WTC11 (cell line): ENCODE data around the gene SCEL. TPM values are rescaled to one million over a fixed set of nuclear protein-coding genes. Genes with fewer than 3 reads are reported as not detected.

Experiments used
- ATAC-seq: fragments of 200-7000 bp; cut with Tn5 transposase; 2 replicates; pipeline ENCODE4 v1.10.0; 2021; ENCODE audit warnings: mild to moderate bottlenecking, moderate library complexity
- CTCF ChIA-PET: fragments of 300-600 bp; sonication (Branson Sonifier 250); formaldehyde crosslinking; loops from one replicate; lab custom pipeline; 2021; ENCODE audit warnings: antibody characterized with exemption; lab: Charles Lee
- POLR2A ChIA-PET: fragments of 350-600 bp; sonication (Branson Sonifier 250); formaldehyde crosslinking; loops from one replicate; lab custom pipeline; 2021; ENCODE audit warnings: antibody characterized with exemption; lab: Charles Lee
- DNase-seq: peaks from one replicate; pipeline ENCODE4 v3.0.0; 2021; ENCODE audit warnings: low spot score
- H3K27ac Mint-ChIP-seq: 2 replicates; pipeline ENCODE4 v1.8.0; 2021; ENCODE audit warnings: mixed read lengths
- H3K27me3 Mint-ChIP-seq: 2 replicates; pipeline ENCODE4 v1.8.0; 2021; ENCODE audit warnings: low read depth, mild to moderate bottlenecking, moderate library complexity, mixed read lengths
- H3K36me3 Mint-ChIP-seq: 2 replicates; pipeline ENCODE4 v1.8.0; 2021; ENCODE audit warnings: mixed read lengths
- H3K4me1 Mint-ChIP-seq: 2 replicates; pipeline ENCODE4 v1.8.0; 2022; ENCODE audit warnings: mixed read lengths
- H3K4me3 Mint-ChIP-seq: 2 replicates; pipeline ENCODE4 v1.8.0; 2021; ENCODE audit warnings: mild to moderate bottlenecking, moderate library complexity, mixed read lengths
- H3K9me3 Mint-ChIP-seq: 2 replicates; pipeline ENCODE4 v1.8.0; 2021; ENCODE audit warnings: mixed read lengths
- CREM ChIP-seq: sonication (generic); formaldehyde crosslinking; IDR thresholded peaks from 2 replicates; pipeline ENCODE4 v1.8.1; 2022; ENCODE audit warnings: mild to moderate bottlenecking, missing genetic modification reagents, moderate library complexity
- OVOL2 ChIP-seq: fragments of 250-450 bp; sonication (Bioruptor Pico); IDR thresholded peaks from 2 replicates; pipeline ENCODE4 v1.9.0; 2021; ENCODE audit warnings: mild to moderate bottlenecking, borderline replicate concordance
- PRRX2 ChIP-seq: fragments of 250-450 bp; sonication (Bioruptor Pico); IDR thresholded peaks from 2 replicates; pipeline ENCODE4 v1.8.0; 2021; ENCODE audit warnings: mild to moderate bottlenecking
- RELA ChIP-seq: sonication (generic); formaldehyde crosslinking; IDR thresholded peaks from 2 replicates; pipeline ENCODE4 v1.8.1; 2022; ENCODE audit warnings: missing genetic modification reagents, mild to moderate bottlenecking, borderline replicate concordance
- SMAD3 ChIP-seq: sonication (generic); formaldehyde crosslinking; IDR thresholded peaks from 2 replicates; pipeline ENCODE4 v1.8.0; 2022; ENCODE audit warnings: missing genetic modification reagents, mild to moderate bottlenecking, borderline replicate concordance
- SOX15 ChIP-seq: fragments of 250-450 bp; sonication (Bioruptor Pico); IDR thresholded peaks from 2 replicates; pipeline ENCODE4 v1.9.0; 2021; ENCODE audit warnings: mild to moderate bottlenecking
- TP53 ChIP-seq: sonication (generic); formaldehyde crosslinking; IDR thresholded peaks from 2 replicates; pipeline ENCODE4 v1.8.1; 2023; ENCODE audit warnings: mild to moderate bottlenecking, missing genetic modification reagents
- ZNF138 ChIP-seq: sonication (generic); formaldehyde crosslinking; conservative IDR thresholded peaks from 2 replicates; pipeline ENCODE4 v1.8.1; 2022; ENCODE audit warnings: mild to moderate bottlenecking, moderate library complexity, missing genetic modification reagents
- ZNF416 ChIP-seq: fragments of 250-450 bp; sonication (Bioruptor Pico); IDR thresholded peaks from 2 replicates; pipeline ENCODE4 v1.9.0; 2021; ENCODE audit warnings: mild to moderate bottlenecking, inconsistent platforms
- ZNF423 ChIP-seq: fragments of 250-450 bp; sonication (Bioruptor Pico); IDR thresholded peaks from 2 replicates; pipeline ENCODE4 v2.1.2; 2022; ENCODE audit warnings: mild to moderate bottlenecking, moderate library complexity
- ZNF671 ChIP-seq: fragments of 250-450 bp; sonication (Bioruptor Pico); IDR thresholded peaks from 2 replicates; pipeline ENCODE4 v1.8.0; 2021; ENCODE audit warnings: mild to moderate bottlenecking
- total RNA-seq: library from RNA; stranded (reverse); gene quantifications from 3 replicates; pipeline ENCODE4 v1.2.3, GENCODE V29; 2021
- TF ChIP-seq, protein P1 (sequence below): fragments of 250-450 bp; sonication (Bioruptor Pico); IDR thresholded peaks from 2 replicates; pipeline ENCODE4 v1.9.0; 2021; ENCODE audit warnings: moderate library complexity, mild to moderate bottlenecking, inconsistent platforms, borderline replicate concordance
- TF ChIP-seq, protein P2 (sequence below): fragments of 250-450 bp; sonication (Bioruptor Pico); IDR thresholded peaks from 2 replicates; pipeline ENCODE4 v1.9.0; 2021; ENCODE audit warnings: mild to moderate bottlenecking, borderline replicate concordance
- TF ChIP-seq, protein P3 (sequence below): sonication (generic); formaldehyde crosslinking; IDR thresholded peaks from 2 replicates; pipeline ENCODE4 v1.8.1; 2022; ENCODE audit warnings: mild to moderate bottlenecking, missing genetic modification reagents, moderate library complexity, borderline replicate concordance
- TF ChIP-seq, protein P4 (sequence below): sonication (generic); formaldehyde crosslinking; IDR thresholded peaks from 2 replicates; pipeline ENCODE4 v1.8.0; 2022; ENCODE audit warnings: mild to moderate bottlenecking, missing genetic modification reagents
- TF ChIP-seq, protein P5 (sequence below): sonication (generic); formaldehyde crosslinking; IDR thresholded peaks from 2 replicates; pipeline ENCODE4 v1.8.1; 2023; ENCODE audit warnings: mild to moderate bottlenecking, missing genetic modification reagents
- TF ChIP-seq, protein P6 (sequence below): sonication (generic); formaldehyde crosslinking; IDR thresholded peaks from 2 replicates; pipeline ENCODE4 v1.8.1; 2022; ENCODE audit warnings: missing genetic modification reagents, borderline replicate concordance
- TF ChIP-seq, protein P7 (sequence below): sonication (generic); formaldehyde crosslinking; IDR thresholded peaks from 2 replicates; pipeline ENCODE4 v1.8.1; 2023; ENCODE audit warnings: mild to moderate bottlenecking, missing genetic modification reagents
- TF ChIP-seq, protein P8 (sequence below): fragments of 250-450 bp; sonication (Bioruptor Pico); IDR thresholded peaks from 2 replicates; pipeline ENCODE4 v1.9.0; 2021; ENCODE audit warnings: mild to moderate bottlenecking
- TF ChIP-seq, protein P9 (sequence below): sonication (generic); formaldehyde crosslinking; IDR thresholded peaks from 2 replicates; pipeline ENCODE4 v1.8.1; 2023; ENCODE audit warnings: mild to moderate bottlenecking, missing genetic modification reagents, moderate library complexity

The SCEL gene
- total RNA-seq, 1 experiment from 2014 or later = not detected

DNA sequence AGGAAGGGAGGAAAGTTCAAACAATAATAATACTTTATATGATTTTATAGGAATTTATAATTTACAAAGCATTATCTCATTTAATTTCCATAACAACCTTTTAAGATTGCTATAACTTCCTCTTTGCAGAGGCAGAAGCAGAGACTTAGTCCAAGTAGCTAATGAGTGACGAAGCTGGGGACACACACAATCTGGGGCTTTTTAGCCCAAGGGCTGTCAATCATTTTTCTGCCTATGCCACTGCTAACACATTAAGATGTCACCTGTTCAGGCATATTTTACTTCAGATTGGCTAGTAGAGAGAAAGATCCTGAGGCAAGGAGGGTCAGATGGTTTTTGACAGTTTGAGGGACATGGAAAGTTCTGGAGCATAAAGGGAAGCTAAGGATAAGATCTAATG lies 12.6 kb downstream of the SCEL start:
- ChIA-PET CTCF (interaction anchor here (0.6 to 1.2 kb wide), 2 partner anchors 55 to 70 kb away, joined by 3 read pairs; no protein-coding TSS in a partner anchor), POLR2A (no interaction called here)
- no peaks in the 10 kb centered on the region for H3K36me3 Mint-ChIP-seq
- no peak overlapping the region for H3K27ac Mint-ChIP-seq
- H3K4me3 Mint-ChIP-seq = no peak overlapping the region
- 0 out of 2 replicates have a peak, but pooled peaks cover 4% of the 10 kb centered on the region for H3K9me3 Mint-ChIP-seq
- no peaks in the 10 kb centered on the region for H3K27me3 Mint-ChIP-seq
- peaks cover 5% of the 10 kb centered on the region for H3K4me1 Mint-ChIP-seq
- TF ChIP-seq, protein P1, sequence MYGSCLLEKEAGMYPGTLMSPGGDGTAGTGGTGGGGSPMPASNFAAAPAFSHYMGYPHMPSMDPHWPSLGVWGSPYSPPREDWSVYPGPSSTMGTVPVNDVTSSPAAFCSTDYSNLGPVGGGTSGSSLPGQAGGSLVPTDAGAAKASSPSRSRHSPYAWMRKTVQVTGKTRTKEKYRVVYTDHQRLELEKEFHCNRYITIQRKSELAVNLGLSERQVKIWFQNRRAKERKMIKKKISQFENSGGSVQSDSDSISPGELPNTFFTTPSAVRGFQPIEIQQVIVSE (CRISPR knock-in tag) = no peak
- TF ChIP-seq SOX15 = no peak
- TF ChIP-seq PRRX2 = no peak
- TF ChIP-seq, protein P2, sequence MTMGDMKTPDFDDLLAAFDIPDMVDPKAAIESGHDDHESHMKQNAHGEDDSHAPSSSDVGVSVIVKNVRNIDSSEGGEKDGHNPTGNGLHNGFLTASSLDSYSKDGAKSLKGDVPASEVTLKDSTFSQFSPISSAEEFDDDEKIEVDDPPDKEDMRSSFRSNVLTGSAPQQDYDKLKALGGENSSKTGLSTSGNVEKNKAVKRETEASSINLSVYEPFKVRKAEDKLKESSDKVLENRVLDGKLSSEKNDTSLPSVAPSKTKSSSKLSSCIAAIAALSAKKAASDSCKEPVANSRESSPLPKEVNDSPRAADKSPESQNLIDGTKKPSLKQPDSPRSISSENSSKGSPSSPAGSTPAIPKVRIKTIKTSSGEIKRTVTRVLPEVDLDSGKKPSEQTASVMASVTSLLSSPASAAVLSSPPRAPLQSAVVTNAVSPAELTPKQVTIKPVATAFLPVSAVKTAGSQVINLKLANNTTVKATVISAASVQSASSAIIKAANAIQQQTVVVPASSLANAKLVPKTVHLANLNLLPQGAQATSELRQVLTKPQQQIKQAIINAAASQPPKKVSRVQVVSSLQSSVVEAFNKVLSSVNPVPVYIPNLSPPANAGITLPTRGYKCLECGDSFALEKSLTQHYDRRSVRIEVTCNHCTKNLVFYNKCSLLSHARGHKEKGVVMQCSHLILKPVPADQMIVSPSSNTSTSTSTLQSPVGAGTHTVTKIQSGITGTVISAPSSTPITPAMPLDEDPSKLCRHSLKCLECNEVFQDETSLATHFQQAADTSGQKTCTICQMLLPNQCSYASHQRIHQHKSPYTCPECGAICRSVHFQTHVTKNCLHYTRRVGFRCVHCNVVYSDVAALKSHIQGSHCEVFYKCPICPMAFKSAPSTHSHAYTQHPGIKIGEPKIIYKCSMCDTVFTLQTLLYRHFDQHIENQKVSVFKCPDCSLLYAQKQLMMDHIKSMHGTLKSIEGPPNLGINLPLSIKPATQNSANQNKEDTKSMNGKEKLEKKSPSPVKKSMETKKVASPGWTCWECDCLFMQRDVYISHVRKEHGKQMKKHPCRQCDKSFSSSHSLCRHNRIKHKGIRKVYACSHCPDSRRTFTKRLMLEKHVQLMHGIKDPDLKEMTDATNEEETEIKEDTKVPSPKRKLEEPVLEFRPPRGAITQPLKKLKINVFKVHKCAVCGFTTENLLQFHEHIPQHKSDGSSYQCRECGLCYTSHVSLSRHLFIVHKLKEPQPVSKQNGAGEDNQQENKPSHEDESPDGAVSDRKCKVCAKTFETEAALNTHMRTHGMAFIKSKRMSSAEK (CRISPR knock-in tag) = no peak
- TF ChIP-seq SMAD3 (CRISPR knock-in tag) = no peak
- TF ChIP-seq, protein P3, sequence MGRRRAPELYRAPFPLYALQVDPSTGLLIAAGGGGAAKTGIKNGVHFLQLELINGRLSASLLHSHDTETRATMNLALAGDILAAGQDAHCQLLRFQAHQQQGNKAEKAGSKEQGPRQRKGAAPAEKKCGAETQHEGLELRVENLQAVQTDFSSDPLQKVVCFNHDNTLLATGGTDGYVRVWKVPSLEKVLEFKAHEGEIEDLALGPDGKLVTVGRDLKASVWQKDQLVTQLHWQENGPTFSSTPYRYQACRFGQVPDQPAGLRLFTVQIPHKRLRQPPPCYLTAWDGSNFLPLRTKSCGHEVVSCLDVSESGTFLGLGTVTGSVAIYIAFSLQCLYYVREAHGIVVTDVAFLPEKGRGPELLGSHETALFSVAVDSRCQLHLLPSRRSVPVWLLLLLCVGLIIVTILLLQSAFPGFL (CRISPR knock-in tag) = no peak
- TF ChIP-seq RELA = no peak
- TF ChIP-seq, protein P4, sequence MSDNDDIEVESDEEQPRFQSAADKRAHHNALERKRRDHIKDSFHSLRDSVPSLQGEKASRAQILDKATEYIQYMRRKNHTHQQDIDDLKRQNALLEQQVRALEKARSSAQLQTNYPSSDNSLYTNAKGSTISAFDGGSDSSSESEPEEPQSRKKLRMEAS (CRISPR knock-in tag) = no peak
- no peak for TF ChIP-seq OVOL2
- no peak for DNase-seq
- ATAC-seq = no peak

DNA sequence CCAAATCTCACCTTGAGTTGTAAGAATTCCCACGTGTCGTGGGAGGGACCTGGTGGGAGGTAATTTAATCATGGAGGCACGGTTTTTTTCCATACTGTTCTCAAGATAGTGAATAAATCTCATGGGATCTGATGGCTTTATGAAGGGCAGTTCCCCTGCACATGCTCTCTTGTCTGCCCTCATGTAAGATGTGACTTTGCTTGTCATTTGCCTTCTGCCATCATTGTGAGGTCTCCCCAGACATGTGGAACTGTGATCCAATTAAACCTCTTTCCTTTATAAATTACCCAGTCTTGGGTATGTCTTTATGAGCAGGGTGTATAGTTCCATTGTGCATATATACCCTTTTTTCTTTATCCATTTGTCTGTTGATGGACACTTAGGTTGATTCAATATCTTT lies 13.1 kb downstream of the SCEL start:
- Mint-ChIP-seq H3K4me3 (no peak overlapping the region), H3K4me1 (peaks cover 5% of the 10 kb centered on the region), H3K36me3 (no peaks in the 10 kb centered on the region), H3K9me3 (0 out of 2 replicates have a peak, but pooled peaks cover 2% of the 10 kb centered on the region), H3K27ac (no peak overlapping the region), H3K27me3 (no peaks in the 10 kb centered on the region)
- CTCF ChIA-PET = no interaction called here
- POLR2A ChIA-PET = no interaction called here
- DNase-seq (no peak), ATAC-seq (no peak)
- TF ChIP-seq, protein P5, sequence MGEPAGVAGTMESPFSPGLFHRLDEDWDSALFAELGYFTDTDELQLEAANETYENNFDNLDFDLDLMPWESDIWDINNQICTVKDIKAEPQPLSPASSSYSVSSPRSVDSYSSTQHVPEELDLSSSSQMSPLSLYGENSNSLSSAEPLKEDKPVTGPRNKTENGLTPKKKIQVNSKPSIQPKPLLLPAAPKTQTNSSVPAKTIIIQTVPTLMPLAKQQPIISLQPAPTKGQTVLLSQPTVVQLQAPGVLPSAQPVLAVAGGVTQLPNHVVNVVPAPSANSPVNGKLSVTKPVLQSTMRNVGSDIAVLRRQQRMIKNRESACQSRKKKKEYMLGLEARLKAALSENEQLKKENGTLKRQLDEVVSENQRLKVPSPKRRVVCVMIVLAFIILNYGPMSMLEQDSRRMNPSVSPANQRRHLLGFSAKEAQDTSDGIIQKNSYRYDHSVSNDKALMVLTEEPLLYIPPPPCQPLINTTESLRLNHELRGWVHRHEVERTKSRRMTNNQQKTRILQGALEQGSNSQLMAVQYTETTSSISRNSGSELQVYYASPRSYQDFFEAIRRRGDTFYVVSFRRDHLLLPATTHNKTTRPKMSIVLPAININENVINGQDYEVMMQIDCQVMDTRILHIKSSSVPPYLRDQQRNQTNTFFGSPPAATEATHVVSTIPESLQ = no peak
- TF ChIP-seq ZNF423 (CRISPR knock-in tag) (no peak), CREM (CRISPR knock-in tag) (no peak), ZNF138 (CRISPR knock-in tag) (no peak), ZNF416 (no peak), ZNF671 (CRISPR knock-in tag) (no peak), TP53 (CRISPR knock-in tag) (no peak)
- TF ChIP-seq, protein P6, sequence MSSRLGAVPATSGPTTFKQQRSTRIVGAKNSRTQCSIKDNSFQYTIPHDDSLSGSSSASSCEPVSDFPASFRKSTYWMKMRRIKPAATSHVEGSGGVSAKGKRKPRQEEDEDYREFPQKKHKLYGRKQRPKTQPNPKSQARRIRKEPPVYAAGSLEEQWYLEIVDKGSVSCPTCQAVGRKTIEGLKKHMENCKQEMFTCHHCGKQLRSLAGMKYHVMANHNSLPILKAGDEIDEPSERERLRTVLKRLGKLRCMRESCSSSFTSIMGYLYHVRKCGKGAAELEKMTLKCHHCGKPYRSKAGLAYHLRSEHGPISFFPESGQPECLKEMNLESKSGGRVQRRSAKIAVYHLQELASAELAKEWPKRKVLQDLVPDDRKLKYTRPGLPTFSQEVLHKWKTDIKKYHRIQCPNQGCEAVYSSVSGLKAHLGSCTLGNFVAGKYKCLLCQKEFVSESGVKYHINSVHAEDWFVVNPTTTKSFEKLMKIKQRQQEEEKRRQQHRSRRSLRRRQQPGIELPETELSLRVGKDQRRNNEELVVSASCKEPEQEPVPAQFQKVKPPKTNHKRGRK (CRISPR knock-in tag) = no peak
- TF ChIP-seq, protein P7, sequence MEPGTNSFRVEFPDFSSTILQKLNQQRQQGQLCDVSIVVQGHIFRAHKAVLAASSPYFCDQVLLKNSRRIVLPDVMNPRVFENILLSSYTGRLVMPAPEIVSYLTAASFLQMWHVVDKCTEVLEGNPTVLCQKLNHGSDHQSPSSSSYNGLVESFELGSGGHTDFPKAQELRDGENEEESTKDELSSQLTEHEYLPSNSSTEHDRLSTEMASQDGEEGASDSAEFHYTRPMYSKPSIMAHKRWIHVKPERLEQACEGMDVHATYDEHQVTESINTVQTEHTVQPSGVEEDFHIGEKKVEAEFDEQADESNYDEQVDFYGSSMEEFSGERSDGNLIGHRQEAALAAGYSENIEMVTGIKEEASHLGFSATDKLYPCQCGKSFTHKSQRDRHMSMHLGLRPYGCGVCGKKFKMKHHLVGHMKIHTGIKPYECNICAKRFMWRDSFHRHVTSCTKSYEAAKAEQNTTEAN (CRISPR knock-in tag) = no peak
- TF ChIP-seq, protein P8, sequence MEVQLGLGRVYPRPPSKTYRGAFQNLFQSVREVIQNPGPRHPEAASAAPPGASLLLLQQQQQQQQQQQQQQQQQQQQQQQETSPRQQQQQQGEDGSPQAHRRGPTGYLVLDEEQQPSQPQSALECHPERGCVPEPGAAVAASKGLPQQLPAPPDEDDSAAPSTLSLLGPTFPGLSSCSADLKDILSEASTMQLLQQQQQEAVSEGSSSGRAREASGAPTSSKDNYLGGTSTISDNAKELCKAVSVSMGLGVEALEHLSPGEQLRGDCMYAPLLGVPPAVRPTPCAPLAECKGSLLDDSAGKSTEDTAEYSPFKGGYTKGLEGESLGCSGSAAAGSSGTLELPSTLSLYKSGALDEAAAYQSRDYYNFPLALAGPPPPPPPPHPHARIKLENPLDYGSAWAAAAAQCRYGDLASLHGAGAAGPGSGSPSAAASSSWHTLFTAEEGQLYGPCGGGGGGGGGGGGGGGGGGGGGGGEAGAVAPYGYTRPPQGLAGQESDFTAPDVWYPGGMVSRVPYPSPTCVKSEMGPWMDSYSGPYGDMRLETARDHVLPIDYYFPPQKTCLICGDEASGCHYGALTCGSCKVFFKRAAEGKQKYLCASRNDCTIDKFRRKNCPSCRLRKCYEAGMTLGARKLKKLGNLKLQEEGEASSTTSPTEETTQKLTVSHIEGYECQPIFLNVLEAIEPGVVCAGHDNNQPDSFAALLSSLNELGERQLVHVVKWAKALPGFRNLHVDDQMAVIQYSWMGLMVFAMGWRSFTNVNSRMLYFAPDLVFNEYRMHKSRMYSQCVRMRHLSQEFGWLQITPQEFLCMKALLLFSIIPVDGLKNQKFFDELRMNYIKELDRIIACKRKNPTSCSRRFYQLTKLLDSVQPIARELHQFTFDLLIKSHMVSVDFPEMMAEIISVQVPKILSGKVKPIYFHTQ (CRISPR knock-in tag) = no peak
- TF ChIP-seq, protein P9, sequence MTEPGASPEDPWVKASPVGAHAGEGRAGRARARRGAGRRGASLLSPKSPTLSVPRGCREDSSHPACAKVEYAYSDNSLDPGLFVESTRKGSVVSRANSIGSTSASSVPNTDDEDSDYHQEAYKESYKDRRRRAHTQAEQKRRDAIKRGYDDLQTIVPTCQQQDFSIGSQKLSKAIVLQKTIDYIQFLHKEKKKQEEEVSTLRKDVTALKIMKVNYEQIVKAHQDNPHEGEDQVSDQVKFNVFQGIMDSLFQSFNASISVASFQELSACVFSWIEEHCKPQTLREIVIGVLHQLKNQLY (CRISPR knock-in tag) = no peak
